Tibial nerve (tissue), 4 donors: ENCODE results near the gene ECHS1. TPM values are rescaled to one million over a fixed set of nuclear protein-coding genes. Genes with fewer than 3 reads are reported as not detected.
A peak's percentile ranks its signal among the peaks of the same experiment; 100 is the strongest.

ENCODE experiments used
- DNase-seq, 2 donors: peaks; one replicate each; pipeline ENCODE4 v3.0.0-alpha.2; 2019; ENCODE audit warnings: low spot score in 2 of 2
- H3K27ac ChIP-seq, 4 donors: fragments of 200-600 bp; sonication (generic) in 3 of 4; one replicate each; pipeline ENCODE4 v1.5.1; 2017 to 2019; ENCODE audit warnings: mild to moderate bottlenecking in 1 of 4
- H3K27me3 ChIP-seq, 2 donors: fragments of 200-600 bp; sonication (generic) in 1 of 2; one replicate each; pipeline versions ENCODE4 v1.5.1 to v1.6.0; 2017 to 2019
- H3K36me3 ChIP-seq, 3 donors: fragments of 200-600 bp; sonication (generic); one replicate each; pipeline ENCODE4 v1.5.1; 2018 to 2019
- H3K4me1 ChIP-seq, 4 donors: fragments of 200-600 bp; sonication (generic) in 3 of 4; one replicate each; pipeline ENCODE4 v1.5.1; 2017 to 2019
- H3K4me3 ChIP-seq, 4 donors: fragments of 200-600 bp; sonication (generic) in 3 of 4; one replicate each; pipeline ENCODE4 v1.5.1; 2017 to 2019; ENCODE audit warnings: mild to moderate bottlenecking in 1 of 4, moderate library complexity in 1 of 4
- H3K9me3 ChIP-seq, 4 donors: fragments of 200-600 bp; sonication (generic) in 3 of 4; one replicate each; pipeline ENCODE4 v1.5.1; 2017 to 2019
- CTCF ChIP-seq, 5 experiments: fragments of 200-600 bp in 3 of 5; fragments of 450-650 bp in 2 of 5; sonication (generic) in 3 of 5; IDR thresholded peaks; one replicate each; pipeline ENCODE4 v1.5.1; 2016 to 2019; ENCODE audit warnings: antibody characterized with exemption in 5 of 5, mild to moderate bottlenecking in 3 of 5, moderate library complexity in 2 of 5
- EP300 ChIP-seq, 2 donors: sonication (generic); formaldehyde crosslinking; IDR thresholded peaks; one replicate each; pipeline ENCODE4 v1.6.1; 2017; ENCODE audit warnings: antibody characterized with exemption in 2 of 2, mild to moderate bottlenecking in 1 of 2
- POLR2A ChIP-seq, 2 donors: fragments of 450-650 bp; IDR thresholded peaks; one replicate each; pipeline ENCODE4 v1.6.1; 2017; ENCODE audit warnings: antibody characterized with exemption in 2 of 2, mild to moderate bottlenecking in 2 of 2, moderate library complexity in 2 of 2
- WGBS, 2 donors: methylation state at CpG; one replicate each; pipeline ENCODE4 v1.1.5; 2018; 5-methylcytosine and 5-hydroxymethylcytosine counted together
- total RNA-seq, 4 donors: library from RNA; depleted of rRNA; stranded (reverse); fragments of >200 nt; gene quantifications; one replicate each; pipeline ENCODE4 v1.1.0, GENCODE V29; 2016

Gene ECHS1
- total RNA-seq, 4 donors from 2014 or later: 70.5 to 104 (median 76.4) TPM

DNA sequence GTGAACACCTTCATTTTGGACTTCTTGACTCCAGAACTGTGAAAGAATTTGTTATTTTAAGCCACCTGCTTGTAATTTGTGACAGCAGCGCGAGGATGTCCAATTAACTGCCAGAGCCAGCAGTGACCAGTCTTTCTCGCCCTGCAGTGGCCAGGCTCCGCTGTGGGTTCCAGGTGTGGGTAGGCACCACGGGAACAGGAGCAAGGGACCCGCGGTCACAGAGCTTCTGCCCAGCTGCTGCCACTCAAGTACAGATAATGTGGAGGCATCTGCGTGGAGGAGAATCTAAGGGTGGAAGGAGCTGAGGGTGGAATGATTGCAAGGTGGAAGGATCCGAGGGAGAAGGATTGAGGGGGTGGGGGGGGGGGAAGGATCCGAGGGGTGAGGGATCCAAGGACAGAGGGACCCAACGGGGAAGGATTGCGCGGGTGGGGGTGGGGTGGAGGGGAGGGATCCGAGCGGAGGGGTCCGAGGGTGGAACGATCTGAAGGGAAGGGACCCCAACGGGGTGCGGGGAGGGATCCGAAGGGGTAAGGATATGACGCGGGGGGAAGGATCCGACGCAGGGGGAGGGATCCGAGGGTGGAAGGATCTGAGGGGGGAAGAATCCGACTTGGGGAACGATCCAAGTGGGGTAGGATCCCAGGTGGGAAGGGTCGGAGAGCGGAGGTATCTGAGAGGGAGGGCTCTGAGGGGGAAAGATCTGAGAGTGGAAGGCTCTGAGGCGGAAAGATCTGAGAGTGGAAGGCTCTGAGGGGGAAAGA lies 40.0 kb downstream of the ECHS1 start:
- Histone ChIP-seq H3K4me1 (peaks cover 5 to 34% (median 20%) of the 10 kb centered on the region in 4 donors), H3K27me3 (peaks cover 3 to 81% of the 10 kb centered on the region in 2 donors), H3K4me3 (no peak overlapping the region), H3K27ac (no peak overlapping the region), H3K9me3 (no peaks in the 10 kb centered on the region), H3K36me3 (no peaks in the 10 kb centered on the region)
- TF ChIP-seq POLR2A (IDR thresholded peaks at IDR 0.05) (no peak), EP300 (IDR thresholded peaks at IDR 0.05) (no peak), CTCF (IDR thresholded peaks at IDR 0.05) (no peak)
- DNase-seq: no peak
- 81% methylated on average over 30 of the region's 30 CpGs for WGBS, 2 donors

DNA sequence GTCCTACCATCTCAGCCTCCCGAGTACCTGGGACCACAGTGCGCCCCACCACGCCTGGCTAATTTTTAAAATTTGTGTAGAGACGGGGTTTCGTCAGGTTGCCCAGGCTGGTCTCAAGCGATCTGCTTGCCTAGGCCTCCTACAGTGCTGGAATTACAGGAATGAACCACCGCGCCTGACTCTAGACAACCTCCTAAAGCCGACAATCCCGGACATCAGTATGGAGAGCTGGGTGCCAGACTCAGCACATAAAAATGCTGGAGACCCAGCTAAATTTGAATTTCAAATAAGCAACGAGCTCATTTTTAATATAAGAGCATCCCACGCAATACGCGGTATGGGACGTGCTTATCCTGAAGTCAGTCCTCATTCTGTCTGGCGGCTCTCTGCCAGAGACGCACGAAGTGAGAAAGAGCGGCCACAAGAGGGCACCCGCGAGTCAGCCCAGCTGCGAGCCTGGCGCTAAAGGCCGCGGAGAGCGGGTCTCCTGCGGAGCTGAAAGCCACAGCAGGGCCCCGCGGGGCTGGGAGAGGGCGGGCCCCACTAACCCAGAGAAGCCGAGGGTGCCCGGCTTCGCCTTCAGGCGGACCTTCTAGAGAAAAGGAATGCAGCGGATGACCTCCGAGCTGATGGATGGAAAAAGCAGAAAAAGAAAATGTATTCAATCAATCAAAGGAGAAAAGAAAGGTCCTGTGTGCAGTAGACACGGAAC lies 43.5 kb downstream of the ECHS1 start:
- Histone ChIP-seq H3K36me3 (no peaks in the 10 kb centered on the region), H3K27me3 (peaks cover 0 to 80% of the 10 kb centered on the region in 2 donors), H3K4me3 (peak overlapping the region in 2 of 4 donors; percentile 22 to 31), H3K9me3 (no peaks in the 10 kb centered on the region), H3K4me1 (peaks cover 0 to 33% (median 17%) of the 10 kb centered on the region in 4 donors), H3K27ac (no peak overlapping the region)
- peak; percentile 68 to 77 for DNase-seq
- no peak for TF ChIP-seq POLR2A (IDR thresholded peaks at IDR 0.05)
- TF ChIP-seq CTCF (IDR thresholded peaks at IDR 0.05): peak; percentile 87 to 97 (median 92)
- 7 to 8% methylated on average over 34 to 37 of the region's 37 CpGs for WGBS, 2 donors

GRCh38 chr10:133328358-133329343 lies 44.5 kb downstream of the ECHS1 start:
- Histone ChIP-seq H3K36me3 (no peaks in the 10 kb centered on the region), H3K27ac (no peak overlapping the region), H3K4me3 (no peak overlapping the region), H3K4me1 (peaks cover 0 to 39% (median 17%) of the 10 kb centered on the region in 4 donors), H3K9me3 (no peaks in the 10 kb centered on the region), H3K27me3 (peaks cover 0 to 85% of the 10 kb centered on the region in 2 donors)
- WGBS, 2 donors: 76 to 81% methylated on average over 12 to 13 of the region's 15 CpGs
- no peak for DNase-seq
- TF ChIP-seq EP300 (IDR thresholded peaks at IDR 0.05) (no peak), CTCF (IDR thresholded peaks at IDR 0.05) (no peak), POLR2A (IDR thresholded peaks at IDR 0.05) (no peak)

- DNase-seq: no peak
- TF ChIP-seq CTCF (IDR thresholded peaks at IDR 0.05) (no peak), EP300 (IDR thresholded peaks at IDR 0.05) (no peak), POLR2A (IDR thresholded peaks at IDR 0.05) (no peak)
- no peak overlapping the region for H3K27ac ChIP-seq
- H3K4me3 ChIP-seq: no peak overlapping the region
- no peaks in the 10 kb centered on the region for H3K9me3 ChIP-seq
- peaks cover 0 to 78% of the 10 kb centered on the region in 2 donors for H3K27me3 ChIP-seq
- no peaks in the 10 kb centered on the region for H3K36me3 ChIP-seq
- 43 to 57% methylated on average over 7 to 12 of the region's 12 CpGs for WGBS, 2 donors
- peaks cover 0 to 39% (median 17%) of the 10 kb centered on the region in 4 donors for H3K4me1 ChIP-seq
Observed at GRCh38 chr10:133327651-133328357, 45.4 kb downstream of the ECHS1 start.
